Measurements from ENCODE around the gene DENND5A. TPM values are rescaled to one million over a fixed set of nuclear protein-coding genes. Genes with fewer than 3 reads are reported as not detected.
"Not testable (repeated sequence)": the region's sequence is repeated elsewhere in the genome, so short reads cannot be mapped to it uniquely, and the experiment has no call there.

DENND5A gene
- total RNA-seq, 2 donors from 2014 or later: 75.8 to 96.7 TPM

DNA sequence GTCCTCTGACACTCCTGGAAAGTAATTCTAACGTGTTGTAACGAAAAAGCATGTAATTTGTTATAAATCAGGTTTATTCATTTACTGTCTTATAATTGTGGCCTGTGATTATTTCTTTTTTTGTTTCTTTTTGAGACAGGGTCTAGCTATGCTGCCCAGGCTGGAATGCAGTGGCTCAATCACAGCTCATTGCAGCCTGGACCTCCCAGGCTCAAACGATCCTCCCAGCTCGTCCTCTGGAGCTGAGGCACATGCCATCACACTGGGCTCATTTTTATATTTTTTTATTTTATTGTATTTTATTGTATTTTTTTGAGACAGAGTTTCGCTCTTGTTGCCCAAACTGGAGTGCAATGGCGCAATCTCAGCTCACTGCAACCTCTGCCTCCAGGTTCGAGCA is 15.9 kb downstream of the DENND5A start:
- H3K36me3 ChIP-seq: no peaks in the 10 kb centered on the region
- no peak for DNase-seq (ENCODE audit: low spot score)
- TF ChIP-seq CTCF (IDR thresholded peaks at IDR 0.05): no peak
- no peaks in the 10 kb centered on the region for H3K9me3 ChIP-seq
- H3K27ac ChIP-seq: no peak overlapping the region
- H3K4me1 ChIP-seq: peaks cover 0 to 40% of the 10 kb centered on the region in 2 donors
- no peaks in the 10 kb centered on the region for H3K27me3 ChIP-seq
- H3K4me3 ChIP-seq: no peak overlapping the region

DNA sequence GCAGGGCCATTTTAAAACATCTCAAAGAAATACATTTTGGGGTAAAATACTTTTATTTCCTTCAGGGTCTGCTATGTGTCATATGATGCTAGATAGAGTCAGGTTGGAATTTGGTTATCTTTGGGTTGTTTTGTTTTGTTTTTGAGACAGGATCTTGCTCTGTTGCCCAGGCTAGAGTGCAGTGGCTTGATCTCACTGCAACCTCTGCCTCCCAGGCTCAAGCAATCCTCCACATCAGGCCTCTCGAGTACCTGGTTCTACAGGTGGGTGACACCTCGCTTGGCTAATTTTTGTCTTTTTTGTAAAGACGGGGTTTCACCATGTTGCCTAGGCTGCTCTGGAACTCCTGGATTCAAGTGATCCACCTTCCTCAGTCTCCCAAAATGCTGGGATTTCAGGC is 17.3 kb downstream of the DENND5A start:
- no peak for DNase-seq (ENCODE audit: low spot score)
- TF ChIP-seq CTCF (IDR thresholded peaks at IDR 0.05): no peak
- no peaks in the 10 kb centered on the region for H3K27me3 ChIP-seq
- peaks cover 0 to 30% of the 10 kb centered on the region in 2 donors for H3K4me1 ChIP-seq
- H3K36me3 ChIP-seq: no peaks in the 10 kb centered on the region
- H3K4me3 ChIP-seq: no peak overlapping the region
- H3K27ac ChIP-seq: no peak overlapping the region
- H3K9me3 ChIP-seq: no peaks in the 10 kb centered on the region

DNA sequence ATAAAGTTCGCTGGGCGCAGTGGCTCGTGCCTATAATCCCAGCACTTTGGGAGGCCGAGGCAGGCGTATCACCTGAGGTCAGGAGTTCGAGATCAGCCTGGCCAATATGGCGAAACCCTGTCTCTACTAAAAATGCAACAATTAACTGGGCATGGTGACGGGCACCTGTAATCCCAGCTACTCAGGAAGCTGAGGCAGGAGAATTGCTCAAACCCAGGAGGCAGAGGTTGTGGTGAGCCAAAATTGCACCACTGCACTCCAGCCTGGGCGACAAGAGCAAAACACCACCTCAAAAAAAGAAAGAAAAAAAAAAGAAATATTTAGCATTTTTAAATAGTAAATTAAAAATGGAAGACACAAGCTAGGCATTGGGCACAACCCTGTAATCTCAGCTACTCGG is 28.9 kb downstream of the DENND5A start:
- H3K4me1 ChIP-seq: peaks cover 0 to 16% of the 10 kb centered on the region in 2 donors
- H3K27ac ChIP-seq; H3K36me3 ChIP-seq; H3K9me3 ChIP-seq; H3K27me3 ChIP-seq; H3K4me3 ChIP-seq; DNase-seq (ENCODE audit: low spot score): not testable (repeated sequence)

DNA sequence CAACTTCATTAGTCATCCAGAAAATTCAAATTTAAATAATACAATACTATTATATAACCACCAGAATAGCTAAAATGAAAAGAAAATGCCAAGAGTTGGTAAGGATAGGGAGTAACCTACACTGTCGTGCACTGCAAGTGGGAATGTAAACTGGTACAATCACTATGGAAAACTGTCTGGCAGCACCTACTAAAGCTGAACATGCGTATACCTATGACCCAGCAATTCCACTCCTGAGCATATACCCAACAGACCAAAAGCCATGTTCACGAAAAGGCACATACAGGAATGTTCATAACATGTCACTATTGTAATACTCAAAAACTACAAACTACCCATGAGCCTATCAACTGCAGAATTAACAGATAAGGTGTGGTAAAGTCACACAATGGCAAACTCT is 32.7 kb downstream of the DENND5A start:
- Histone ChIP-seq H3K36me3 (no peaks in the 10 kb centered on the region), H3K4me1 (peaks cover 0 to 37% of the 10 kb centered on the region in 2 donors), H3K27ac (peak overlapping the region in 1 of 2 donors; percentile 50), H3K4me3 (no peak overlapping the region), H3K9me3 (no peaks in the 10 kb centered on the region), H3K27me3 (no peaks in the 10 kb centered on the region)
- no peak for TF ChIP-seq CTCF (IDR thresholded peaks at IDR 0.05)
- DNase-seq (ENCODE audit: low spot score): peak; percentile 7

GRCh38 chr11:9231848-9232177 is 33.3 kb downstream of the DENND5A start:
- H3K4me3 ChIP-seq: peak overlapping the region in 1 of 2 donors; percentile 38
- H3K36me3 ChIP-seq: no peaks in the 10 kb centered on the region
- H3K27me3 ChIP-seq: no peaks in the 10 kb centered on the region
- peaks cover 0 to 37% of the 10 kb centered on the region in 2 donors for H3K4me1 ChIP-seq
- H3K27ac ChIP-seq: peak overlapping the region; percentile 46 to 50
- no peaks in the 10 kb centered on the region for H3K9me3 ChIP-seq
- no peak for DNase-seq (ENCODE audit: low spot score)
- no peak for TF ChIP-seq CTCF (IDR thresholded peaks at IDR 0.05)

DNA sequence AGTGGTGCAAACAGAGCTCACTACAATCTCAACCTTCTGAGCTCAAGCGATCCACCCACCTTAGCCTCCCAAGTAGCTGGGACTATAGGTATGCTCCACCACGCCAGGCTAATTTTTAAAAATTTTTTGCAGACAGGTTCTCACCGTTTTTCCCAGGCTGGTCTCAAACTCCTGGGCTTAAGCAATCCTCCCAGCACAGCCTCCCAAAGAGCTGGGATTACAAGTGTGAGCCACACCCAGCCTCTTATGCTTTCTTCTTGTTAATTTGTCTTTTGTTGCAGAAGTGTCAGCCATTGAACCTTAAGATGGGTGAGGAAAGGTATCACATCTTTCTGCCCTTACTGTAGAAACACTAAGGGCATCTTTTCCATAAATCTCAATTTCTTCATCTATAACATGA is 34.9 kb downstream of the DENND5A start:
- TF ChIP-seq CTCF (IDR thresholded peaks at IDR 0.05): no peak
- H3K9me3 ChIP-seq: no peaks in the 10 kb centered on the region
- H3K4me3 ChIP-seq: no peak overlapping the region
- H3K27me3 ChIP-seq: no peaks in the 10 kb centered on the region
- peaks cover 0 to 37% of the 10 kb centered on the region in 2 donors for H3K4me1 ChIP-seq
- no peak overlapping the region for H3K27ac ChIP-seq
- no peak for DNase-seq (ENCODE audit: low spot score)
- H3K36me3 ChIP-seq: no peaks in the 10 kb centered on the region

Data from right atrium auricular region (tissue), 2 donors.